CD4-positive, alpha-beta T cell treated with Interleukin-17A for 1 hour (primary cell): ENCODE data around the gene MGRN1.
A peak's percentile ranks its signal among the peaks of the same experiment; 100 is the strongest.

Experiments
- DNase-seq: peaks from one replicate; pipeline ENCODE4 v3.0.0-alpha.2; 2020

MGRN1 gene

GRCh38 chr16:4624015-4624826 is at the start of gene MGRN1:
Gene MGRN1 (plus strand): TSS chr16:4624826. CDS start chr16:4624961, 135 bp downstream.
- peak; percentile 96 for DNase-seq

GRCh38 chr16:4574919-4575705 is 49.5 kb upstream of the MGRN1 start:
- DNase-seq = no peak

- no peak for DNase-seq
Measured at GRCh38 chr16:4576008-4576407, 48.6 kb upstream of the MGRN1 start.

GRCh38 chr16:4578961-4579530 is 45.6 kb upstream of the MGRN1 start:
- DNase-seq = no peak

GRCh38 chr16:4580250-4580649 is 44.4 kb upstream of the MGRN1 start:
- DNase-seq = no peak

GRCh38 chr16:4583906-4584305 is 40.7 kb upstream of the MGRN1 start:
- no peak for DNase-seq

- DNase-seq = no peak
Measured at GRCh38 chr16:4586291-4586690, 38.3 kb upstream of the MGRN1 start.

GRCh38 chr16:4588386-4588785 is 36.2 kb upstream of the MGRN1 start:
- DNase-seq = no peak

- DNase-seq = no peak
Measured at GRCh38 chr16:4588961-4589360, 35.7 kb upstream of the MGRN1 start.

- no peak for DNase-seq
Measured at GRCh38 chr16:4591191-4591590, 33.4 kb upstream of the MGRN1 start.

GRCh38 chr16:4591706-4592470 is 32.7 kb upstream of the MGRN1 start:
- DNase-seq = no peak

- no peak for DNase-seq
Measured at GRCh38 chr16:4593086-4593485, 31.5 kb upstream of the MGRN1 start.

GRCh38 chr16:4594433-4595410 is 29.9 kb upstream of the MGRN1 start:
- no peak for DNase-seq

GRCh38 chr16:4597174-4597573 is 27.5 kb upstream of the MGRN1 start:
- no peak for DNase-seq

- no peak for DNase-seq
Measured at GRCh38 chr16:4599037-4599436, 25.6 kb upstream of the MGRN1 start.

GRCh38 chr16:4599545-4599944 is 25.1 kb upstream of the MGRN1 start:
- DNase-seq = no peak

GRCh38 chr16:4601036-4601863 is 23.4 kb upstream of the MGRN1 start:
- no peak for DNase-seq

GRCh38 chr16:4601864-4602186 is 22.8 kb upstream of the MGRN1 start:
- no peak for DNase-seq

GRCh38 chr16:4602331-4602730 is 22.3 kb upstream of the MGRN1 start:
- DNase-seq = no peak

- DNase-seq = no peak
Measured at GRCh38 chr16:4603624-4604170, 20.9 kb upstream of the MGRN1 start.

GRCh38 chr16:4604401-4604800 is 20.2 kb upstream of the MGRN1 start:
- no peak for DNase-seq
